Tibial nerve (tissue), 4 donors: ENCODE measurements around the gene TNP2.

Experiments used
- EP300 ChIP-seq, 2 donors: sonication (generic); formaldehyde crosslinking; IDR thresholded peaks; one replicate each; pipeline ENCODE4 v1.6.1; 2017; ENCODE audit warnings: antibody characterized with exemption in 2 of 2, mild to moderate bottlenecking in 1 of 2
- POLR2A ChIP-seq, 2 donors: fragments of 450-650 bp; IDR thresholded peaks; one replicate each; pipeline ENCODE4 v1.6.1; 2017; ENCODE audit warnings: antibody characterized with exemption in 2 of 2, mild to moderate bottlenecking in 2 of 2, moderate library complexity in 2 of 2
- TF ChIP-seq, protein P1 (sequence below), 5 experiments: fragments of 200-600 bp in 3 of 5; fragments of 450-650 bp in 2 of 5; sonication (generic) in 3 of 5; IDR thresholded peaks; one replicate each; pipeline ENCODE4 v1.5.1; 2016 to 2019; ENCODE audit warnings: antibody characterized with exemption in 5 of 5, mild to moderate bottlenecking in 3 of 5, moderate library complexity in 2 of 5

DNA sequence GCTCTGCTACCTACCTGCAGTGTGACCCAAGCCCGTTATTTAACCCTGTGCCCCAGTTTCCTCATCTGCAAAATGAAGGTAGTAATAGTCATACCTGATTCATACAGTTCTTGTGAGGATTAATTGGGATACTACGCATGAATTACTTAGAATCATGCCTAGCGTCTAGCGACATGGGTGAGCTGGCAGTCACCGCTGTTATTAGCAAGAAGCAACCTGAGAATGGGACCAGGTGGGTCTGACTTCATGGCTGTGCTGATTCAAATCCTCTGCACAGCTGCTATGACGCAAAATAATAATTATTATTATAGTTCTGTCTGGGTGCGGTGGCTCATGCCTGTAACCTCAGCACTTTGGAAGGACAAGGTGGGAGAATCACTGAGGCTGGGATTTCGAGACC is 21.0 kb downstream of the TNP2 start:
- TF ChIP-seq, protein P1, sequence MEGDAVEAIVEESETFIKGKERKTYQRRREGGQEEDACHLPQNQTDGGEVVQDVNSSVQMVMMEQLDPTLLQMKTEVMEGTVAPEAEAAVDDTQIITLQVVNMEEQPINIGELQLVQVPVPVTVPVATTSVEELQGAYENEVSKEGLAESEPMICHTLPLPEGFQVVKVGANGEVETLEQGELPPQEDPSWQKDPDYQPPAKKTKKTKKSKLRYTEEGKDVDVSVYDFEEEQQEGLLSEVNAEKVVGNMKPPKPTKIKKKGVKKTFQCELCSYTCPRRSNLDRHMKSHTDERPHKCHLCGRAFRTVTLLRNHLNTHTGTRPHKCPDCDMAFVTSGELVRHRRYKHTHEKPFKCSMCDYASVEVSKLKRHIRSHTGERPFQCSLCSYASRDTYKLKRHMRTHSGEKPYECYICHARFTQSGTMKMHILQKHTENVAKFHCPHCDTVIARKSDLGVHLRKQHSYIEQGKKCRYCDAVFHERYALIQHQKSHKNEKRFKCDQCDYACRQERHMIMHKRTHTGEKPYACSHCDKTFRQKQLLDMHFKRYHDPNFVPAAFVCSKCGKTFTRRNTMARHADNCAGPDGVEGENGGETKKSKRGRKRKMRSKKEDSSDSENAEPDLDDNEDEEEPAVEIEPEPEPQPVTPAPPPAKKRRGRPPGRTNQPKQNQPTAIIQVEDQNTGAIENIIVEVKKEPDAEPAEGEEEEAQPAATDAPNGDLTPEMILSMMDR (IDR thresholded peaks at IDR 0.05) = no peak
- TF ChIP-seq POLR2A (IDR thresholded peaks at IDR 0.05) = no peak
- TF ChIP-seq EP300 (IDR thresholded peaks at IDR 0.05) = no peak
